ENCODE data around the gene EMX1.
A peak's percentile ranks its signal among the peaks of the same experiment; 100 is the strongest.

Gene EMX1

GRCh38 chr2:72958542-72959385 is 41.4 kb downstream of the EMX1 start:
- Histone ChIP-seq H3K14ac (ENCODE audit: low read length) (no peak overlapping the region), H2BK12ac (ENCODE audit: low read length) (peak overlapping the region; percentile 69), H3K4me2 (ENCODE audit: insufficient read depth, low read length, poor library complexity, severe bottlenecking) (no peak overlapping the region), H3K23ac (ENCODE audit: low read depth, low read length, poor library complexity) (peak overlapping the region; percentile 23), H3K9me3 (replicated peaks in 1 of 2; ENCODE audit: control insufficient read depth in 2 of 2, insufficient read depth in 1 of 2, low read depth in 1 of 2, low read length in 2 of 2) (peaks cover 0 to 6% of the 10 kb centered on the region in 2 donors), H3K4me1 (ENCODE audit: control insufficient read depth in 2 of 2, insufficient read depth in 1 of 2, low read depth in 1 of 2, low read length in 2 of 2) (peaks cover 6 to 54% of the 10 kb centered on the region in 2 donors), H4K8ac (ENCODE audit: low read depth, low read length) (no peak overlapping the region), H3K4me3 (ENCODE audit: low read length in 2 of 2) (no peak overlapping the region), H3K79me1 (ENCODE audit: low read depth, low read length) (no peaks in the 10 kb centered on the region), H3K27me3 (ENCODE audit: control insufficient read depth in 3 of 3, insufficient read depth in 3 of 3, low read depth in 1 of 3, low read length in 3 of 3) (peaks cover 0 to 32% (median 3%) of the 10 kb centered on the region in 3 experiments), H2BK120ac (ENCODE audit: low read depth, low read length) (no peak overlapping the region), H3K27ac (replicated peaks; ENCODE audit: low read length) (no peak overlapping the region), H2BK5ac (ENCODE audit: low read length) (peak overlapping the region; percentile 76), H3K4ac (ENCODE audit: low read length) (no peak overlapping the region), H3K9ac (ENCODE audit: low read depth, low read length, poor library complexity) (peak overlapping the region; percentile 9), H2BK15ac (ENCODE audit: low read length) (peak overlapping the region; percentile 96), H3K36me3 (replicated peaks in 1 of 2; ENCODE audit: control insufficient read depth in 2 of 2, insufficient read depth in 2 of 2, low read length in 2 of 2) (no peaks in the 10 kb centered on the region), H3K18ac (ENCODE audit: low read length) (peak overlapping the region; percentile 80), H4K91ac (ENCODE audit: low read depth, low read length, poor library complexity) (peak overlapping the region; percentile 31), H2AK5ac (ENCODE audit: low read depth, low read length) (peak overlapping the region; percentile 95), H2AFZ (ENCODE audit: low read length) (no peak overlapping the region)
- WGBS, 2 donors (ENCODE audit: extremely low coverage in 2 of 2, insufficient read length in 2 of 2, insufficient replicate concordance in 1 of 2): no CpG with 5 or more reads among the region's 13 CpGs
- no peak for DNase-seq (ENCODE audit: low spot score)

GRCh38 chr2:72959554-72959953 is 42.2 kb downstream of the EMX1 start:
- H4K91ac ChIP-seq (ENCODE audit: low read depth, low read length, poor library complexity): peak overlapping the region; percentile 17
- H2BK12ac ChIP-seq (ENCODE audit: low read length): no peak overlapping the region
- WGBS, 2 donors (ENCODE audit: extremely low coverage in 2 of 2, insufficient read length in 2 of 2, insufficient replicate concordance in 1 of 2): no CpG with 5 or more reads among the region's 8 CpGs
- H3K9me3 ChIP-seq (replicated peaks in 1 of 2; ENCODE audit: control insufficient read depth in 2 of 2, insufficient read depth in 1 of 2, low read depth in 1 of 2, low read length in 2 of 2): peaks cover 0 to 6% of the 10 kb centered on the region in 2 donors
- peak overlapping the region; percentile 96 for H2BK15ac ChIP-seq (ENCODE audit: low read length)
- H3K4me2 ChIP-seq (ENCODE audit: insufficient read depth, low read length, poor library complexity, severe bottlenecking): no peak overlapping the region
- H3K36me3 ChIP-seq (replicated peaks in 1 of 2; ENCODE audit: control insufficient read depth in 2 of 2, insufficient read depth in 2 of 2, low read length in 2 of 2): no peaks in the 10 kb centered on the region
- no peak overlapping the region for H3K27ac ChIP-seq (replicated peaks; ENCODE audit: low read length)
- peak overlapping the region; percentile 86 for H3K18ac ChIP-seq (ENCODE audit: low read length)
- peaks cover 6 to 49% of the 10 kb centered on the region in 2 donors for H3K4me1 ChIP-seq (ENCODE audit: control insufficient read depth in 2 of 2, insufficient read depth in 1 of 2, low read depth in 1 of 2, low read length in 2 of 2)
- DNase-seq (ENCODE audit: low spot score): no peak
- H3K4me3 ChIP-seq (ENCODE audit: low read length in 2 of 2): no peak overlapping the region
- no peak overlapping the region for H3K4ac ChIP-seq (ENCODE audit: low read length)
- peak overlapping the region; percentile 23 for H3K23ac ChIP-seq (ENCODE audit: low read depth, low read length, poor library complexity)
- H4K8ac ChIP-seq (ENCODE audit: low read depth, low read length): no peak overlapping the region
- H2AFZ ChIP-seq (ENCODE audit: low read length): no peak overlapping the region
- no peak overlapping the region for H3K14ac ChIP-seq (ENCODE audit: low read length)
- peak overlapping the region; percentile 76 for H2BK5ac ChIP-seq (ENCODE audit: low read length)
- H2BK120ac ChIP-seq (ENCODE audit: low read depth, low read length): no peak overlapping the region
- peak overlapping the region; percentile 24 for H3K9ac ChIP-seq (ENCODE audit: low read depth, low read length, poor library complexity)
- peak overlapping the region; percentile 98 for H2AK5ac ChIP-seq (ENCODE audit: low read depth, low read length)
- H3K79me1 ChIP-seq (ENCODE audit: low read depth, low read length): no peaks in the 10 kb centered on the region
- peaks cover 0 to 24% (median 3%) of the 10 kb centered on the region in 3 experiments for H3K27me3 ChIP-seq (ENCODE audit: control insufficient read depth in 3 of 3, insufficient read depth in 3 of 3, low read depth in 1 of 3, low read length in 3 of 3)

DNA sequence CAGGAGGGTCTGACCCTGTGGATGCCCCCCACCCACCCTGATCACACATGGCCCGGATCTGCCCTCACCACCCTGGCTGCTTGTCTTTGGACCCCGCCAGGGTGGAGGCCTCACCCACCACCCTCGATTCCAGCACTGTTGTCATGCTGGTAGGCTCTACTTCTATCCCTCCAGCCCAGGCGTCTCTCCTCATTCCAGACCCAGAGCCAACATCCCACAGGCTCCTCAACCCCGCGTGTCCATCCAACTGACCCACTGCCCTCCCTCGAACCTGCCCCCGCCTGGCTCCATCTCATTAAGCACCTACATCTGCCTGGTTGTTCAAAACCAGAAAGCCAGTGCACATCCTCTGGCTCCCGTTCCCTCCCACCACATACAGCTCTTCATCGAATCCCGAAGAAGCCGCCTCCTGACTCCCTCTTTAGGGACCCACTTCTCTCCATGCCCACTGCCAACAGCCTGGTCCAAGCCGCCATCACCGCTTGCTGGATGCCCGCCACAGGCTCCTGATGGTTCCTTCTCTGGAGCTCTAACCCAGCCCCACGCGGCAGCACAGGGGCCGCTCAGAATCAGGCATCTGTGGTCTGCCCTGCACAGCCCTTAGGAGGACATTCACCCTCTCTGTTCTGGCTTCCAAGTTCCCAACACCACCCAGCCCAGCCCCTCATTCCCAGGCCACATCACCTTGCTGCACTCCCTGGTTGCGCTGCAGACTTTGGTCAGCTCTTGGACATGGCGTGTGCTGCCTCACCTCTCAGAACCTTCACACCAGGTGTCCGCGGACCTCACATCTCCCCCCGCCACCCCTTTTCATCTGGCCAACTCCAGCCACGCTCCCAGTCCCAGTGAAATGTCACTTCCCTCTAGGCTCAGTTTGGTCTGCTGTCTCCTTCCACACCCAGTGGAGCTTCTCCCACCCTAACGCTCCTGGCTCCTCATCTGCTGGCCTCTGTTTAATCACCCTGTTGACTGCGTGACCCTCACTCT is 43.0 kb downstream of the EMX1 start:
- Histone ChIP-seq H3K9ac (ENCODE audit: low read depth, low read length, poor library complexity) (peak overlapping the region; percentile 66), H2AK5ac (ENCODE audit: low read depth, low read length) (peak overlapping the region; percentile 98), H4K91ac (ENCODE audit: low read depth, low read length, poor library complexity) (peak overlapping the region; percentile 17), H3K4me1 (ENCODE audit: control insufficient read depth in 2 of 2, insufficient read depth in 1 of 2, low read depth in 1 of 2, low read length in 2 of 2) (peaks cover 5 to 45% of the 10 kb centered on the region in 2 donors), H3K4ac (ENCODE audit: low read length) (peak overlapping the region; percentile 14), H2AFZ (ENCODE audit: low read length) (no peak overlapping the region), H3K14ac (ENCODE audit: low read length) (peak overlapping the region; percentile 59), H3K79me1 (ENCODE audit: low read depth, low read length) (no peaks in the 10 kb centered on the region), H3K9me3 (replicated peaks in 1 of 2; ENCODE audit: control insufficient read depth in 2 of 2, insufficient read depth in 1 of 2, low read depth in 1 of 2, low read length in 2 of 2) (peaks cover 0 to 6% of the 10 kb centered on the region in 2 donors), H2BK5ac (ENCODE audit: low read length) (peak overlapping the region; percentile 71), H2BK12ac (ENCODE audit: low read length) (peak overlapping the region; percentile 80), H3K18ac (ENCODE audit: low read length) (peak overlapping the region; percentile 86), H3K4me2 (ENCODE audit: insufficient read depth, low read length, poor library complexity, severe bottlenecking) (no peak overlapping the region), H4K8ac (ENCODE audit: low read depth, low read length) (peak overlapping the region; percentile 31), H3K27ac (replicated peaks; ENCODE audit: low read length) (peak overlapping the region; percentile 5), H2BK120ac (ENCODE audit: low read depth, low read length) (no peak overlapping the region), H3K4me3 (ENCODE audit: low read length in 2 of 2) (no peak overlapping the region), H3K23ac (ENCODE audit: low read depth, low read length, poor library complexity) (no peak overlapping the region), H2BK15ac (ENCODE audit: low read length) (peak overlapping the region; percentile 96), H3K36me3 (replicated peaks in 1 of 2; ENCODE audit: control insufficient read depth in 2 of 2, insufficient read depth in 2 of 2, low read length in 2 of 2) (no peaks in the 10 kb centered on the region), H3K27me3 (ENCODE audit: control insufficient read depth in 3 of 3, insufficient read depth in 3 of 3, low read depth in 1 of 3, low read length in 3 of 3) (peaks cover 0 to 23% (median 3%) of the 10 kb centered on the region in 3 experiments)
- no CpG with 5 or more reads among the region's 26 CpGs for WGBS, 2 donors (ENCODE audit: extremely low coverage in 2 of 2, insufficient read length in 2 of 2, insufficient replicate concordance in 1 of 2)
- DNase-seq (ENCODE audit: low spot score): no peak
